Activated T-cell treated with anti-CD3 and anti-CD28 coated beads for 48 hours (primary cell): ENCODE results near the gene SNRNP200.
"Not testable (repeated sequence)": the region's sequence is repeated elsewhere in the genome, so short reads cannot be mapped to it uniquely, and the experiment has no call there.

Experiments
- DNase-seq: peaks from one replicate; pipeline ENCODE4 v3.0.0-alpha.2; 2020; ENCODE audit warnings: low read depth

Gene SNRNP200

GRCh38 chr2:96274355-96275056, 30.8 kb downstream of the SNRNP200 start:
- DNase-seq, result no peak

GRCh38 chr2:96273763-96274162, 31.6 kb downstream of the SNRNP200 start:
- no peak for DNase-seq

GRCh38 chr2:96271995-96272394, 33.4 kb downstream of the SNRNP200 start:
- no peak for DNase-seq

- peak; percentile 43 for DNase-seq
Measured at GRCh38 chr2:96267159-96267971, 38.0 kb downstream of the SNRNP200 start.

GRCh38 chr2:96265840-96266679, 39.3 kb downstream of the SNRNP200 start, which contains the start of the genes CIAO1 and TMEM127:
TSS of gene CIAO1 (plus strand) at chr2:96266225. CDS start at chr2:96266351, 126 bp downstream.
TSS of gene TMEM127 (minus strand) at chr2:96265997. CDS start at chr2:96265381, 616 bp downstream.
- peak; percentile 99 for DNase-seq

- peak; percentile 21 for DNase-seq
Measured at GRCh38 chr2:96265349-96265839, 40.0 kb downstream of the SNRNP200 start.

GRCh38 chr2:96264656-96265348, 40.5 kb downstream of the SNRNP200 start:
- DNase-seq, result no peak

- DNase-seq, result no peak
Measured at GRCh38 chr2:96264086-96264485, 41.3 kb downstream of the SNRNP200 start.

GRCh38 chr2:96262306-96262705, 43.0 kb downstream of the SNRNP200 start:
- no peak for DNase-seq

GRCh38 chr2:96261328-96262003, 43.9 kb downstream of the SNRNP200 start:
- DNase-seq, result no peak

GRCh38 chr2:96260387-96261260, 44.7 kb downstream of the SNRNP200 start:
- no peak for DNase-seq

GRCh38 chr2:96259497-96259921, 45.8 kb downstream of the SNRNP200 start:
- DNase-seq, result no peak

- no peak for DNase-seq
Measured at GRCh38 chr2:96258166-96259022, 47.0 kb downstream of the SNRNP200 start.

- not testable (repeated sequence) for DNase-seq
Measured at GRCh38 chr2:96257744-96258143, 47.6 kb downstream of the SNRNP200 start.

GRCh38 chr2:96256611-96257113, 48.7 kb downstream of the SNRNP200 start:
- DNase-seq, result no peak

GRCh38 chr2:96254571-96254970, 50.8 kb downstream of the SNRNP200 start:
- DNase-seq, result no peak

- DNase-seq, result no peak
Measured at GRCh38 chr2:96253006-96253405, 52.3 kb downstream of the SNRNP200 start.

- DNase-seq, result no peak
Measured at GRCh38 chr2:96252526-96252925, 52.8 kb downstream of the SNRNP200 start.
